ENCODE data around the gene NT5C2. TPM values are rescaled to one million over a fixed set of nuclear protein-coding genes. Genes with fewer than 3 reads are reported as not detected.

NT5C2 gene
- total RNA-seq, 2 donors from 2014 or later = 105 to 114 TPM

GRCh38 chr10:103154521-103155299 lies 38.4 kb downstream of the NT5C2 start:
- ATAC-seq (ENCODE audit: insufficient number of reproducible peaks, low FRiP score, low read depth) (peak; percentile 41), DNase-seq (ENCODE audit: low spot score) (no peak)
- H3K4me3 ChIP-seq = peak overlapping the region; percentile 25
- peaks cover 36 to 66% of the 10 kb centered on the region in 2 donors for H3K4me1 ChIP-seq (ENCODE audit: control insufficient read depth in 1 of 2, low read depth in 2 of 2)
- peak overlapping the region; percentile 73 to 87 for H3K27ac ChIP-seq
- TF ChIP-seq CTCF (IDR thresholded peaks at IDR 0.05) = no peak
- H3K9me3 ChIP-seq = no peaks in the 10 kb centered on the region
- no peaks in the 10 kb centered on the region for H3K27me3 ChIP-seq (replicated peaks; ENCODE audit: insufficient read depth)
- H3K36me3 ChIP-seq = no peaks in the 10 kb centered on the region

GRCh38 chr10:103153302-103154197 lies 39.5 kb downstream of the NT5C2 start:
- no peak for TF ChIP-seq CTCF (IDR thresholded peaks at IDR 0.05)
- peak overlapping the region; percentile 53 for H3K4me3 ChIP-seq
- DNase-seq (ENCODE audit: low spot score) (no peak), ATAC-seq (ENCODE audit: insufficient number of reproducible peaks, low FRiP score, low read depth) (no peak)
- H3K27ac ChIP-seq = peak overlapping the region; percentile 18 to 87
- H3K36me3 ChIP-seq = no peaks in the 10 kb centered on the region
- peaks cover 36 to 67% of the 10 kb centered on the region in 2 donors for H3K4me1 ChIP-seq (ENCODE audit: control insufficient read depth in 1 of 2, low read depth in 2 of 2)
- no peaks in the 10 kb centered on the region for H3K27me3 ChIP-seq (replicated peaks; ENCODE audit: insufficient read depth)
- H3K9me3 ChIP-seq = no peaks in the 10 kb centered on the region

GRCh38 chr10:103149991-103150622 lies 43.0 kb downstream of the NT5C2 start:
- DNase-seq (ENCODE audit: low spot score) = no peak
- Histone ChIP-seq H3K27ac (no peak overlapping the region), H3K36me3 (no peaks in the 10 kb centered on the region), H3K4me1 (ENCODE audit: control insufficient read depth in 1 of 2, low read depth in 2 of 2) (peaks cover 50 to 77% of the 10 kb centered on the region in 2 donors), H3K27me3 (replicated peaks; ENCODE audit: insufficient read depth) (no peaks in the 10 kb centered on the region), H3K4me3 (no peak overlapping the region), H3K9me3 (no peaks in the 10 kb centered on the region)
- TF ChIP-seq CTCF (IDR thresholded peaks at IDR 0.05) = no peak
- no peak for ATAC-seq (ENCODE audit: insufficient number of reproducible peaks, low FRiP score, low read depth)

- DNase-seq (ENCODE audit: low spot score) (no peak), ATAC-seq (ENCODE audit: insufficient number of reproducible peaks, low FRiP score, low read depth) (no peak)
- no peak overlapping the region for H3K27ac ChIP-seq
- H3K4me1 ChIP-seq (ENCODE audit: control insufficient read depth in 1 of 2, low read depth in 2 of 2) = peaks cover 37 to 74% of the 10 kb centered on the region in 2 donors
- TF ChIP-seq CTCF (IDR thresholded peaks at IDR 0.05) = no peak
- H3K27me3 ChIP-seq (replicated peaks; ENCODE audit: insufficient read depth) = no peaks in the 10 kb centered on the region
- H3K36me3 ChIP-seq = no peaks in the 10 kb centered on the region
- H3K9me3 ChIP-seq = no peaks in the 10 kb centered on the region
- no peak overlapping the region for H3K4me3 ChIP-seq
Observed at GRCh38 chr10:103147645-103148044, 45.4 kb downstream of the NT5C2 start.

Measured in thoracic aorta (tissue), 2 donors.